Renal cortex interstitium (tissue), 11 donors: ENCODE measurements around the gene SLC39A9. TPM values are rescaled to one million over a fixed set of nuclear protein-coding genes. Genes with fewer than 3 reads are reported as not detected.
"Not testable (repeated sequence)": the region's sequence is repeated elsewhere in the genome, so short reads cannot be mapped to it uniquely, and the experiment has no call there.

Experiments
- DNase-seq, 11 donors: peaks; one replicate each; pipeline ENCODE4 v3.0.0-alpha.2; 2013; ENCODE audit warnings: low read depth in 9 of 11, low spot score in 4 of 11; ENCODE audit errors: extremely low read depth in 1 of 11
- polyA plus RNA-seq, 3 donors: library from polyadenylated mRNA; unstranded; fragments of 120-200 nt; gene quantifications; one replicate each; pipeline ENCODE4 v1.2.1, GENCODE V29; 2013; ENCODE audit not compliant: insufficient read length in 3 of 3

Gene SLC39A9
- polyA plus RNA-seq, 3 donors, result 77.5 to 84.4 (median 78.2) TPM

DNA sequence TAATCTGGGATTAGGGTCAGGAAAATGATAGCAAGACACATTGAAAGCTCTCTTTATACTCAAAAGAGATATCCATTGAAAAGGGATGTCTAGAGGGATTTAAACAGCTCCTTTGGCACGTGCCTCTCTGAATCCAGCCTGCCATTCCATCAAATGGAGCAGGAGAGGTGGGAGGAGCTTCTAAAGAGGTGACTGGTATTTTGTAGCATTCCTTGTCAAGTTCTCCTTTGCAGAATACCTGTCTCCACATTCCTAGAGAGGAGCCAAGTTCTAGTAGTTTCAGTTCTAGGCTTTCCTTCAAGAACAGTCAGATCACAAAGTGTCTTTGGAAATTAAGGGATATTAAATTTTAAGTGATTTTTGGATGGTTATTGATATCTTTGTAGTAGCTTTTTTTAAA is 60.6 kb downstream of the SLC39A9 start:
- no peak for DNase-seq

GRCh38 chr14:69460093-69460701 is 61.7 kb downstream of the SLC39A9 start:
- peak in 10 of 11 donors; percentile 51 to 83 (median 61) for DNase-seq

DNA sequence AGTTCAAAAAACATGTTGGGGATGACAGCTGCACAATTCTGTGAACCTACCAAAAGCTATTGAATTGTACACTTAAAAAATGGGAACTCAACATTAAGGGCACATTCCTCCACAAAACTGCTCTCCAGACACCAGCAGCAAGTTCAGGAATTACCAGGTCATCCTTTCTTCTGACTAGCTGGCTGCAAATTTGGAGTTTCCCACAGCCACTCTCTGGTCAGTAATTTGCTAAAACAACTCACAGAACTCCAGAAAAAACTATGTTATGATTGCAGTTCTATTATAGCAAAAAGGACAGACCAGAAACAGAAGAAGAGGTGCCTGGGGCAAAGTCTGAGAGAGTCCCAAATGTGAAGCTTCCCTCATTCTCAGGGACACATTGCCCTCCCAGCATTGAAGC is 65.9 kb downstream of the SLC39A9 start:
- no peak for DNase-seq

- no peak for DNase-seq
Measured at GRCh38 chr14:69464829-69465228, 66.3 kb downstream of the SLC39A9 start.

- no peak for DNase-seq
Measured at GRCh38 chr14:69468949-69469348, 70.5 kb downstream of the SLC39A9 start.

DNA sequence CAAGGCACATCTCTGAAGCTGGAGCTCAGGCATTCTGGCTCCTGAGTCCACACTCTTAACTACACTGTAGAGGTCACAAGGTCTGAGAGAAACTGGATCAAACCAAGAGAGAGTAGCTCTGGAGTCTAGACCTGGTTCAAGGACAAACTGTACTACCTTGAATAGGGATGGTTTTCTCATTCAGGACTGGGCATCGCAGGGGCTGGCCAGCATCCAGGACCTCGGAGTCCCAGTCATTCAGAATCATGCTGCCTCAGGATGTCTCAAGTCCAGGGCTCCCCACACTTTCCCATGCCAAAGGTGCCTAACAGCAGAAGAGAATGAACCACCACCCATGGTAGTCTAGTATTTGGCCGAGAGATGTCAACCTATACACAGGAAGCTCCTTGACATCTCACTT is 72.9 kb downstream of the SLC39A9 start:
- no peak for DNase-seq

GRCh38 chr14:69471916-69472315 is 73.4 kb downstream of the SLC39A9 start:
- DNase-seq, result no peak

DNA sequence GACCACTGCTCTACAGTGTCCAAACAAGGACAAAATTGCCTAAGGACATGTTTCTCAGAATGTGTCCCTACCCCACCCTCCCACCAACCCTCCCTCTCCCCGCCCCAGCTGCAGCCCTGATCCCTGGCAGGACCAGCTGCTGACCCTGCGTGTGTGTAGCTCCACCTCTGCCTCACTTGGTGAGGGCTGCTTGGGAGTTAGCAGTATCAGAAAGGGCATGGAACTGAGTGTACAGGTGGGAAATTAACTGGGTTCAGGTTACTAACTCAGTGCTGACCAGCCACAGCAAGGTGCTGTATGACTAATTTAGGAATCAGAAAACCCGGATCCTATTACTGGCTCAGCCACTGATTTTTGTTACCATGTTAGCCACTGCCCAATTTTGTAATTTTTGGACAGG is 74.8 kb downstream of the SLC39A9 start:
- no peak for DNase-seq

GRCh38 chr14:69473946-69474345 is 75.5 kb downstream of the SLC39A9 start:
- no peak for DNase-seq

DNA sequence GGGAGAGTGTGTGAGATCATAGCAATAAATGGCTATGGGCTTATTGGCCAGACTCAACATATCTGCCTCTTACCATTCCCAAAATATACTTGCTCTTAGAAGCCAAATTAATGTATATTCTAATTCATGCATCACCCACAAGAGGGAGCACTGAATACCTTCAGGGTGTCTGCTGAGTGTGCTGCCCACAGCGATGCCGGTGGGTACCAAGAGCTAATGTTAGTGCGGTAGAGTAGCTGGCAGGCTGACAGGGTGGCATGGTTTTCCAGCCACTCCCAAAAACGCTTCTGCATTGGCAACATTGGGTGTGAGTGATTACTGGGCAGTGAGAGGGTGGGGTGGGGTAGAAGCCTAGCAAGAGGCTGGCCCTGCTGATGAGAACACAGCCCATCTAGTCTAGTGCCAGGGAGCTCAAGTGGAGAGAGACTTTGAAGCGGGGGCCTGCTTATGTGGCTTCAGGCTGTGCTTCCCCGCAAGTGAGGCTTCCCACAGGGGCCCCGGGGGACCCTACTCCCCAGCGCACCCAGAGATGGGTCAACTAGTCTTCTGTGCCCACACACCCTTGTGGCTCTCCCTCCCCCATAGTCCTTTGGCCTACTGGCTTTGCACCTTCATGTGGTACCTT is 76.8 kb downstream of the SLC39A9 start:
- no peak for DNase-seq

DNA sequence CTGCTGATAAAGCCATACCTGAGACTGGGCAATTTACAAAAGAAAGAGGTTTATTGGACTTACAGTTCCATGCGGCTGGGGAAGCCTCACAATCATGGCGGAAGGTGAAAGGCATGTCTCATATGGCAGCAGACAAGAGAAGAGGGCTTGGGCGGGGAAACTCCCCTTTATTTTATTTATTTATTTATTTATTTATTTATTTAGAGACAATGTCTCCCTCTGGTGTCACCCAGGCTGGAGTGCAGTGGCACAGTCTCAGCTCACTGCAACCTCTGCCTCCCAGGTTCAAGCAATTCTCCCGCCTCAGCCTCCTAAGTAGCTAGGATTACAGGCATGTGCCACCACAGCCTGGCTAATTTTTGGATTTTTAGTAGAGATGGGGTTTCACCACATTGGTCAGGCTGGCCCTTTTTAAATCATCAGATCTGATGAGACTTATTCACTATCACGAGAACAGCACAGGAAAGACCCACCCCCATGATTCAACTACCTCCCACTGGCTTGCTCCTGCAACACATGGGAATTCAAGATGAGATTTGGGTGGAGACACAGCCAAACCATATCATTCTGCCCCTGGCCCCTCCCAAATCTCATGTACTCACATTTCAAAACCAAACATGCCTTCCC is 78.4 kb downstream of the SLC39A9 start:
- DNase-seq, result not testable (repeated sequence)

DNA sequence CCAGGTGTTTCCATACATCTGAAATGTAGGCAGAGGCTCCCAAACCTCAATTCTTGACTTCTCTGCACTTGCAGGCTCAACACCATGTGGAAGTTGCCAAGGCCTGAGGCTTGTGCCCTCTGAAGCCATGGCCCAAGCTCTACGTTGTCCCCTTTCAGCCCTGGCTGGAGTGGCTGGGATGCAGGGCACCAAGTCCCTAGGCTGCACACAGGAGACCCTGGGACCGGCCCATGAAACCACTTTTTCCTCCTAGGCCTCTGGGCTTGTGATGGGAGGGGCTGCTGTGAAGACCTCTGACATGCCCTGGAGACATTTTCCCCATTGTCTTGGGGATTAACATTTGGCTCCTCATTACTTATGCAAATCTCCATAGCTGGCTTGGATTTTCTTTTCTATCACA is 79.6 kb downstream of the SLC39A9 start:
- not testable (repeated sequence) for DNase-seq

- no peak for DNase-seq
Measured at GRCh38 chr14:69479696-69480095, 81.2 kb downstream of the SLC39A9 start.

GRCh38 chr14:69480136-69480535 is 81.6 kb downstream of the SLC39A9 start:
- no peak for DNase-seq

DNA sequence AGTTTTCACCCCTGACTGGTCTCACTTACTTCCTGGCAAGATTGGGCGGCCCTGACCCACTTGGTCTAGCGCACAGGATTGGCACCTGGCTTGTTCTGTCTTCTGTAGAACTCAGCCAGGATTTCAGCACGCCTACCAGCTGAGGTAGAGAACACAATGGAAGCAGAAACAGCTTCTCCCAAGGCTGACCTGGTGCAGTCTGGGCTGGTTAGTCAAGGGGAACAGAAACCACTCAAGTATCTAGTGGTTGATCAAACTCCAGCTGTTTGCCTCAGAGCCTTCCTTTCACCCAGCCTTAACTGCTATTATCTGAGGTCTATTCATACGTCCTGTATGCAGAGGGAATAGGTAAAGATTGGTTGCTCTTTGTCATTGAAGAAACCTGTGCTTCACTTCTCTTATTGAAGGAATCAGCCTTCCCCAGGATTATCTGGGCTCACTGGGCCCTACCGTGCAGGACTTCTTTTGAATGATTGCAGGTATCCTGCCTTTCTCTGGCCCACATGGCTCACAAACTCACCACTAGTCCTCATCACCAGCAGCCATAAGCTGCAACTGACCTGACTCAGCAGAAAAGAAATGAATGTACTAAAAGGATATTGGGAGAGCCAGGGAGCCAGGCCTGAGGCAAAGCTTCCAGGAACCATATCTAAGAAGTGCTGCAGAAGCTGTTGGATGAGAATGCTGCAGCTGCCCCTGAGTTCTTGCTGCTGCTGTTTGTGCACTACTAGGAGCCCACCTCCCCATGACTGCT is 83.5 kb downstream of the SLC39A9 start:
- no peak for DNase-seq

- peak in 8 of 11 donors; percentile 17 to 59 (median 41) for DNase-seq
Measured at GRCh38 chr14:69483765-69484443, 85.4 kb downstream of the SLC39A9 start.

GRCh38 chr14:69484444-69485314 is 86.2 kb downstream of the SLC39A9 start, which contains the start of gene PLEKHD1:
Gene PLEKHD1 (plus strand): TSS chr14:69484728. CDS start chr14:69484966, 238 bp downstream.
- no peak for DNase-seq

- DNase-seq, result no peak
Measured at GRCh38 chr14:69485315-69485660, 86.8 kb downstream of the SLC39A9 start.
